Neural crest cell (in vitro differentiated cells): ENCODE results near the gene MYH7B. TPM values are rescaled to one million over a fixed set of nuclear protein-coding genes. Genes with fewer than 3 reads are reported as not detected.

Source experiments
- DNase-seq: peaks from one replicate; pipeline ENCODE4 v3.0.0; 2021; ENCODE audit warnings: low read depth, mixed read lengths, low spot score
- H3K27ac Mint-ChIP-seq: one replicate; pipeline ENCODE4 v1.8.0; 2021; ENCODE audit warnings: mild to moderate bottlenecking, mixed read lengths; ENCODE audit not compliant: unreplicated experiment
- H3K27me3 Mint-ChIP-seq: 2 replicates; pipeline ENCODE4 v1.8.0; 2021; ENCODE audit warnings: low read depth, mild to moderate bottlenecking, mixed read lengths
- H3K36me3 Mint-ChIP-seq: 2 replicates; pipeline ENCODE4 v1.8.0; 2021; ENCODE audit warnings: low read depth, mild to moderate bottlenecking, mixed read lengths
- H3K4me1 Mint-ChIP-seq: 2 replicates; pipeline ENCODE4 v1.8.0; 2021; ENCODE audit warnings: mixed read lengths
- H3K4me3 Mint-ChIP-seq: one replicate; pipeline ENCODE4 v1.8.0; 2021; ENCODE audit warnings: mild to moderate bottlenecking, mixed read lengths
- H3K9me3 Mint-ChIP-seq: 2 replicates; pipeline ENCODE4 v1.8.0; 2021; ENCODE audit warnings: mixed read lengths
- total RNA-seq: library from RNA; stranded (reverse); gene quantifications from 2 replicates; pipeline ENCODE4 v1.2.1, GENCODE V29; 2021
- TF ChIP-seq, protein P1 (sequence below): fragments of 200-600 bp; sonication (generic); conservative IDR thresholded peaks from 2 replicates; pipeline ENCODE4 v1.5.0; 2021; ENCODE audit warnings: antibody characterized with exemption, mild to moderate bottlenecking

The MYH7B gene
- total RNA-seq, 1 donor from 2014 or later: 0.77 TPM

DNA sequence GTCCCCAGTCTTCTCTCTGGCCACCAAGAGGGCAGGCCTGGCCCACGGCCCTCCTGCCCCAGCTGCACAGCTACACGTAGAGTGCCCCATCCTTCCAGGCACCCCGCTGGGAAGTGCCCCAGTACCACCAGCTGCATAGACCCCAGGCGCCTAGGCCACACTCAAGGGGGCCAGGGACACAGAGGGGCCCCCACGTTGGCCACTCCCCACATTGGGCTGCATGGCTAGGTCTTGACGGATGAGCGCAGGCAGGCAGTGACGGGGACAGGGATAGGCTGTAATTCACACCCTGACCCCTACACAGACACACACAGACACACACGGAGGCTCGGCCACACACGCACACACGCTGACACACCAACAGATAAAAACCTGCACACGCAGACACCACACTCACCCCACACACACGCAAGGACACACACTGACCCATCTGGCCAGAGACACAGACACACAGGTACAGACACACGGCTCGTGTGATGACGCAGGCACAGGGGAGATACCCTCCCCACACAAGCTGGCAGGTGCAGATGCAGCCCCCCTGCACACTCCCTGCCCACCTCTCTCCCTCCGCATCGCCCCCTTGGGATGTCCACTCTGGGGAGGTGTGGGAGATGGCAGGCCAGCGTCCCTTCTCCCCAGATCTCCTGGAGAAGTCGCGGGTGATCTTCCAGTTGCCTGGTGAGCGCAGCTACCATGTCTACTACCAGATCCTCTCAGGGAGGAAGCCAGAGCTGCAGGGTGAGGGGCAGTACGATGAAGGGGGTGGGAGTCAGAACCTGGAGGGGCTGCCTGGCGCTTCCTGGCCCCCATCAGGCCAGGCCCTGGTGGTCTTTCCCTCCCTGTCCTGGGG is 30.0 kb downstream of the MYH7B start:
- Mint-ChIP-seq H3K36me3 (peaks cover 3% of the 10 kb centered on the region), H3K27ac (peak overlapping the region; percentile 13)
- DNase-seq: no peak

GRCh38 chr20:34986311-34987287 is 30.9 kb downstream of the MYH7B start:
- TF ChIP-seq, protein P1, sequence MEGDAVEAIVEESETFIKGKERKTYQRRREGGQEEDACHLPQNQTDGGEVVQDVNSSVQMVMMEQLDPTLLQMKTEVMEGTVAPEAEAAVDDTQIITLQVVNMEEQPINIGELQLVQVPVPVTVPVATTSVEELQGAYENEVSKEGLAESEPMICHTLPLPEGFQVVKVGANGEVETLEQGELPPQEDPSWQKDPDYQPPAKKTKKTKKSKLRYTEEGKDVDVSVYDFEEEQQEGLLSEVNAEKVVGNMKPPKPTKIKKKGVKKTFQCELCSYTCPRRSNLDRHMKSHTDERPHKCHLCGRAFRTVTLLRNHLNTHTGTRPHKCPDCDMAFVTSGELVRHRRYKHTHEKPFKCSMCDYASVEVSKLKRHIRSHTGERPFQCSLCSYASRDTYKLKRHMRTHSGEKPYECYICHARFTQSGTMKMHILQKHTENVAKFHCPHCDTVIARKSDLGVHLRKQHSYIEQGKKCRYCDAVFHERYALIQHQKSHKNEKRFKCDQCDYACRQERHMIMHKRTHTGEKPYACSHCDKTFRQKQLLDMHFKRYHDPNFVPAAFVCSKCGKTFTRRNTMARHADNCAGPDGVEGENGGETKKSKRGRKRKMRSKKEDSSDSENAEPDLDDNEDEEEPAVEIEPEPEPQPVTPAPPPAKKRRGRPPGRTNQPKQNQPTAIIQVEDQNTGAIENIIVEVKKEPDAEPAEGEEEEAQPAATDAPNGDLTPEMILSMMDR: no peak
- H3K27ac Mint-ChIP-seq: no peak overlapping the region
- peaks cover 16% of the 10 kb centered on the region for H3K4me1 Mint-ChIP-seq
- DNase-seq: no peak
- no peaks in the 10 kb centered on the region for H3K9me3 Mint-ChIP-seq
- no peak overlapping the region for H3K4me3 Mint-ChIP-seq
- H3K36me3 Mint-ChIP-seq: peaks cover 3% of the 10 kb centered on the region
- H3K27me3 Mint-ChIP-seq: peaks cover 32% of the 10 kb centered on the region

More for the DNA sequence above, 30.0 kb downstream of the MYH7B start:
- peaks cover 16% of the 10 kb centered on the region for H3K4me1 Mint-ChIP-seq
- H3K9me3 Mint-ChIP-seq: no peaks in the 10 kb centered on the region
- peaks cover 32% of the 10 kb centered on the region for H3K27me3 Mint-ChIP-seq
- no peak overlapping the region for H3K4me3 Mint-ChIP-seq
- TF ChIP-seq, protein P1: no peak

- H3K27me3 Mint-ChIP-seq: peaks cover 29% of the 10 kb centered on the region
- no peak for DNase-seq
- TF ChIP-seq, protein P1: no peak
- H3K4me3 Mint-ChIP-seq: no peak overlapping the region
- no peak overlapping the region for H3K27ac Mint-ChIP-seq
- no peaks in the 10 kb centered on the region for H3K9me3 Mint-ChIP-seq
- H3K4me1 Mint-ChIP-seq: peaks cover 16% of the 10 kb centered on the region
- peaks cover 3% of the 10 kb centered on the region for H3K36me3 Mint-ChIP-seq
These were observed 31.9 kb downstream of the MYH7B start for GRCh38 chr20:34987288-34988190.

GRCh38 chr20:34988191-34988540 is 32.5 kb downstream of the MYH7B start:
- H3K36me3 Mint-ChIP-seq: peaks cover 3% of the 10 kb centered on the region
- no peaks in the 10 kb centered on the region for H3K9me3 Mint-ChIP-seq
- TF ChIP-seq, protein P1: no peak
- no peak for DNase-seq
- peak overlapping the region; percentile 0 for H3K4me3 Mint-ChIP-seq
- no peak overlapping the region for H3K27ac Mint-ChIP-seq
- peaks cover 26% of the 10 kb centered on the region for H3K27me3 Mint-ChIP-seq
- peaks cover 13% of the 10 kb centered on the region for H3K4me1 Mint-ChIP-seq

DNA sequence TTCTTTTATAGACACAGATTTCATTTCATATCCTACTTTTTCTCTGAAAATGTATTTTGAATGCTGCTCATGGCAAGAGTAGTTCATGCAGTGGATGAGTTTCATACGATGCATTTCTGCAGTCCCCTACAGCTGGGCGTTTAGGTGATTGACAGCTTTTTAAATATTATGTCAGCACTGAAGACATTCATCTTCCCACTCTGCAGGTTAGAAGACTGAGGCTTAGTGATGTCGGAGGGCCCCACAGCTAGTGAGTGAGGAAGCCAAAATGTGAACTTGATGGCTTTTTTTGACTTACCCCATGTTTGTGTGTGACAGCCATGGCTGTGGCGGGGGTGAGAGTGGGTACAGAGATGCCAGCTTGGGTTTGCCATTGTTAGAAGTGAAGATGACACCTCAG is 33.5 kb downstream of the MYH7B start:
- Mint-ChIP-seq H3K36me3 (peaks cover 3% of the 10 kb centered on the region), H3K27me3 (peaks cover 16% of the 10 kb centered on the region), H3K27ac (no peak overlapping the region), H3K4me1 (peaks cover 9% of the 10 kb centered on the region), H3K4me3 (peak overlapping the region; percentile 0), H3K9me3 (no peaks in the 10 kb centered on the region)
- DNase-seq: no peak
- TF ChIP-seq, protein P1: no peak
